HepG2 (cell line): ENCODE results near the gene CNPY1. TPM values are rescaled to one million over a fixed set of nuclear protein-coding genes. Genes with fewer than 3 reads are reported as not detected.
A peak's percentile ranks its signal among the peaks of the same experiment; 100 is the strongest.

ENCODE experiments used
- GABPB1 ChIP-seq: IDR thresholded peaks from 2 replicates; pipeline ENCODE4 v1.6.1; 2016; ENCODE audit warnings: mild to moderate bottlenecking, missing genetic modification reagents, moderate library complexity, missing compliant biosample characterization
- HDAC6 ChIP-seq: fragments of 200-600 bp; sonication (generic); IDR thresholded peaks from 2 replicates; pipeline ENCODE4 v1.7.0; 2017; ENCODE audit warnings: mild to moderate bottlenecking, antibody characterized with exemption, low read length, low read depth
- ZNF512B ChIP-seq: sonication (generic); formaldehyde crosslinking; IDR thresholded peaks from 2 replicates; pipeline ENCODE4 v1.5.1; 2020; ENCODE audit warnings: missing genetic modification reagents, mild to moderate bottlenecking, borderline replicate concordance
- ZNF609 ChIP-seq: sonication (generic); formaldehyde crosslinking; IDR thresholded peaks from 2 replicates; pipeline ENCODE4 v1.4.0; 2020; ENCODE audit warnings: mild to moderate bottlenecking, missing genetic modification reagents, borderline replicate concordance
- ZNF687 ChIP-seq: sonication (generic); formaldehyde crosslinking; IDR thresholded peaks from 2 replicates; pipeline ENCODE4 v1.5.1; 2020; ENCODE audit warnings: mild to moderate bottlenecking, missing genetic modification reagents, moderate library complexity
- polyA plus RNA-seq, 8 experiments: library from polyadenylated mRNA; depleted of rRNA in 3 of 8; stranded (reverse) in 7 of 8; unstranded in 1 of 8; fragments of >200 nt; fragmentation: Illumina TruSeq in 4 of 8; extraction: Trizol in 4 of 8; gene quantifications; 2 replicates each; pipeline versions ENCODE4 v1.2.1 to v1.2.3, GENCODE V29; 2011 to 2016; ENCODE audit warnings: low read depth in 4 of 8, missing spikeins in 1 of 8, mixed read lengths in 1 of 8; ENCODE audit not compliant: insufficient read depth in 1 of 8
- total RNA-seq, 5 experiments: library from RNA; depleted of rRNA; stranded (reverse); fragments of >200 nt; fragmentation: Illumina TruSeq; extraction: Trizol; gene quantifications; 2 replicates each; pipeline ENCODE4 v1.2.3, GENCODE V29; 2016; ENCODE audit warnings: low read depth in 1 of 5

CNPY1 gene
- total and polyA plus RNA-seq, 2 of the 13 experiments (the other 11 are each of a cell fraction or from before 2014, with no cell fraction given): not detected

GRCh38 chr7:155509725-155510551 is 36.4 kb downstream of the CNPY1 start (continued):
- TF ChIP-seq ZNF687: peak; percentile 33; the same call in 1 of the 2 replicates
- peak; percentile 66; the same call in 1 of the 2 replicates for TF ChIP-seq HDAC6
- TF ChIP-seq ZNF609 (CRISPR knock-in tag): no peak
- TF ChIP-seq ZNF512B: 0 out of 2 replicates have a peak, but pooled peaks have one; percentile 43
- peak; percentile 41; the same call in 1 of the 2 replicates for TF ChIP-seq GABPB1 (CRISPR knock-in tag)
